Tibial nerve (tissue), 4 donors: ENCODE data around the gene HAAO. TPM values are rescaled to one million over a fixed set of nuclear protein-coding genes. Genes with fewer than 3 reads are reported as not detected.
A peak's percentile ranks its signal among the peaks of the same experiment; 100 is the strongest.

Experiments used
- DNase-seq, 2 donors: peaks; one replicate each; pipeline ENCODE4 v3.0.0-alpha.2; 2019; ENCODE audit warnings: low spot score in 2 of 2
- H3K27ac ChIP-seq, 4 donors: fragments of 200-600 bp; sonication (generic) in 3 of 4; one replicate each; pipeline ENCODE4 v1.5.1; 2017 to 2019; ENCODE audit warnings: mild to moderate bottlenecking in 1 of 4
- H3K27me3 ChIP-seq, 2 donors: fragments of 200-600 bp; sonication (generic) in 1 of 2; one replicate each; pipeline versions ENCODE4 v1.5.1 to v1.6.0; 2017 to 2019
- H3K36me3 ChIP-seq, 3 donors: fragments of 200-600 bp; sonication (generic); one replicate each; pipeline ENCODE4 v1.5.1; 2018 to 2019
- H3K4me1 ChIP-seq, 4 donors: fragments of 200-600 bp; sonication (generic) in 3 of 4; one replicate each; pipeline ENCODE4 v1.5.1; 2017 to 2019
- H3K4me3 ChIP-seq, 4 donors: fragments of 200-600 bp; sonication (generic) in 3 of 4; one replicate each; pipeline ENCODE4 v1.5.1; 2017 to 2019; ENCODE audit warnings: mild to moderate bottlenecking in 1 of 4, moderate library complexity in 1 of 4
- H3K9me3 ChIP-seq, 4 donors: fragments of 200-600 bp; sonication (generic) in 3 of 4; one replicate each; pipeline ENCODE4 v1.5.1; 2017 to 2019
- CTCF ChIP-seq, 5 experiments: fragments of 200-600 bp in 3 of 5; fragments of 450-650 bp in 2 of 5; sonication (generic) in 3 of 5; IDR thresholded peaks; one replicate each; pipeline ENCODE4 v1.5.1; 2016 to 2019; ENCODE audit warnings: antibody characterized with exemption in 5 of 5, mild to moderate bottlenecking in 3 of 5, moderate library complexity in 2 of 5
- EP300 ChIP-seq, 2 donors: sonication (generic); formaldehyde crosslinking; IDR thresholded peaks; one replicate each; pipeline ENCODE4 v1.6.1; 2017; ENCODE audit warnings: antibody characterized with exemption in 2 of 2, mild to moderate bottlenecking in 1 of 2
- POLR2A ChIP-seq, 2 donors: fragments of 450-650 bp; IDR thresholded peaks; one replicate each; pipeline ENCODE4 v1.6.1; 2017; ENCODE audit warnings: antibody characterized with exemption in 2 of 2, mild to moderate bottlenecking in 2 of 2, moderate library complexity in 2 of 2
- WGBS, 2 donors: methylation state at CpG; one replicate each; pipeline ENCODE4 v1.1.5; 2018; 5-methylcytosine and 5-hydroxymethylcytosine counted together
- total RNA-seq, 4 donors: library from RNA; depleted of rRNA; stranded (reverse); fragments of >200 nt; gene quantifications; one replicate each; pipeline ENCODE4 v1.1.0, GENCODE V29; 2016

The HAAO gene
- total RNA-seq, 4 donors from 2014 or later: 5.9 to 24.1 (median 7.6) TPM

- WGBS, 2 donors: 54 to 75% methylated on average over 3 of the region's 3 CpGs
- H3K27ac ChIP-seq: no peak overlapping the region
- no peaks in the 10 kb centered on the region for H3K36me3 ChIP-seq
- H3K4me3 ChIP-seq: no peak overlapping the region
- peaks cover 0 to 27% (median 10%) of the 10 kb centered on the region in 4 donors for H3K4me1 ChIP-seq
- no peak for DNase-seq
- H3K27me3 ChIP-seq: no peaks in the 10 kb centered on the region
- no peak for TF ChIP-seq CTCF (IDR thresholded peaks at IDR 0.05)
- peak in 1 of 2 donors; percentile 27 for TF ChIP-seq EP300 (IDR thresholded peaks at IDR 0.05)
- no peaks in the 10 kb centered on the region for H3K9me3 ChIP-seq
Observed at GRCh38 chr2:42804338-42804737, 12.0 kb upstream of the HAAO start.

DNA sequence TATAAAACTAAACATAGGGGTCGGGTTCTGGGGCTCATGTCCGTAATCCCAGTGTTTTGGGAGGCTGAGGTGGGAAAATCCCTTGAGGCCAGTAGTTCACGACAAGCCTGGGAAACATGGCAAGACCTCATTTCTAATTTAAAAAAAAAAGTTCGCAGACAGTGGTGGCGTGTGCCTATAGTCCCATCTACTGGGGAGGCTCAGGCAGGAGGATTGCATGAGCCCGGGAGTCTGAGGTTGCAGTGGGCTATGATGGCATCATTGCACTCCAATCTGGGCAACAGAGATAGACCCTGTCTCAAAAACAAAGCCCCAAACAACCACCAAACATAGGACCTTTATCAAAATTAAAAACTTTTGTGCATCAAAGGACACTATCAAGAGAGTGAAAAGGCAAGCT is 9.8 kb upstream of the HAAO start:
- no peak overlapping the region for H3K4me3 ChIP-seq
- 82 to 89% methylated on average over 6 of the region's 6 CpGs for WGBS, 2 donors
- no peaks in the 10 kb centered on the region for H3K36me3 ChIP-seq
- H3K4me1 ChIP-seq: peaks cover 0 to 12% (median 8%) of the 10 kb centered on the region in 4 donors
- no peak for DNase-seq
- no peaks in the 10 kb centered on the region for H3K27me3 ChIP-seq
- H3K9me3 ChIP-seq: no peaks in the 10 kb centered on the region
- TF ChIP-seq CTCF (IDR thresholded peaks at IDR 0.05) (no peak), POLR2A (IDR thresholded peaks at IDR 0.05) (no peak), EP300 (IDR thresholded peaks at IDR 0.05) (no peak)
- no peak overlapping the region for H3K27ac ChIP-seq

DNA sequence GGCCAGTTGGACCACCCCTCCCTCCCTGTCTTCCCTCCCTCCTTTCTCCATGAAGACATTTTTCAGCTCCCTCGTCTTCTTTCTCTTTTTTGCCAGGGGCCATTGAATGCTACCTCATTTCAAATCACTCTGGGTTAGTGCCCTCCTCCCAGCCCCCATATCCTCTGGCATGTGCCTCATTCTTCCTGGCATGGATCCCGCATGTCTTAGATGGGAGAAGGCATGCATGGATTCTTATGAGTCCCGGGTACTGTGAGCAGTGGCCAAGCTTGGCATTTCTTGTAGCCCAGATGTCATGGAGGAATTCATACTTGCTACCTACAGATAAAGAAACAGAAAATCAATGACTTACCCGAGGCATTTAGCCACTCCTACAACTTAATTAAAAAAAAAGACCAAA is 9.0 kb upstream of the HAAO start:
- H3K9me3 ChIP-seq: no peaks in the 10 kb centered on the region
- no peaks in the 10 kb centered on the region for H3K27me3 ChIP-seq
- peaks cover 0 to 12% (median 8%) of the 10 kb centered on the region in 4 donors for H3K4me1 ChIP-seq
- H3K36me3 ChIP-seq: no peaks in the 10 kb centered on the region
- whole genome bisulfite sequencing, 2 donors: 30 to 44% methylated on average over 4 of the region's 4 CpGs
- TF ChIP-seq CTCF (IDR thresholded peaks at IDR 0.05) (no peak), EP300 (IDR thresholded peaks at IDR 0.05) (no peak), POLR2A (IDR thresholded peaks at IDR 0.05) (no peak)
- H3K4me3 ChIP-seq: no peak overlapping the region
- no peak for DNase-seq
- peak overlapping the region in 2 of 4 donors; percentile 6 to 40 for H3K27ac ChIP-seq

- TF ChIP-seq CTCF (IDR thresholded peaks at IDR 0.05): no peak
- TF ChIP-seq EP300 (IDR thresholded peaks at IDR 0.05): no peak
- TF ChIP-seq POLR2A (IDR thresholded peaks at IDR 0.05): no peak
- no peak for DNase-seq
- Histone ChIP-seq H3K36me3 (no peaks in the 10 kb centered on the region), H3K27ac (peak overlapping the region in 2 of 4 donors; percentile 6 to 40), H3K4me3 (no peak overlapping the region), H3K27me3 (no peaks in the 10 kb centered on the region), H3K4me1 (peaks cover 0 to 12% (median 8%) of the 10 kb centered on the region in 4 donors), H3K9me3 (no peaks in the 10 kb centered on the region)
- 19 to 47% methylated on average over 2 of the region's 2 CpGs for WGBS, 2 donors
Observed at GRCh38 chr2:42800981-42801380, 8.6 kb upstream of the HAAO start.

- Histone ChIP-seq H3K4me1 (peaks cover 0 to 12% (median 8%) of the 10 kb centered on the region in 4 donors), H3K4me3 (no peak overlapping the region), H3K36me3 (no peaks in the 10 kb centered on the region), H3K27ac (no peak overlapping the region), H3K9me3 (no peaks in the 10 kb centered on the region), H3K27me3 (no peaks in the 10 kb centered on the region)
- WGBS, 2 donors: 91 to 93% methylated on average over 4 of the region's 4 CpGs
- TF ChIP-seq EP300 (IDR thresholded peaks at IDR 0.05) (no peak), POLR2A (IDR thresholded peaks at IDR 0.05) (no peak), CTCF (IDR thresholded peaks at IDR 0.05) (no peak)
- DNase-seq: no peak
Observed at GRCh38 chr2:42800461-42800962, 8.1 kb upstream of the HAAO start.
